ENCODE data around the gene ARFGAP1.

DNA sequence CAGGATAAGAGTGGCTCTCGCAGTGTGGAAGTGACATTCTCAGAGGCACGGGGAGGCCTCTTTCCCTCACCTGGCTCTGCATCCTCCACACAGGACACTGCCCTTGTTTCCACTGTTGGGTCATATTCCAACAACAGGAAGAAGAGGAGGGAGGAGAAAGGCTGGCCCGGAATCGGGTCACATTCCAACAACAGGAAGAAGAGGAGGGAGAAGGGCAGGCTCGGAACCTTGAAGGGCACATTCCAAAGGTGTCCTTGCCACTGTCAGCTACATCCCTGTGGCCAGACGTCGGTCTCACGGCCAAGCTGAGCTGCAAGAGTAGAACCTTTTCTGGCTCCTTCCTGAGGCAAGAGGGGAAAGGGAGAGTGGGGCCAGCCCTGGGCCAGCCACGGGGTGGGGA, 63.1 kb downstream of the ARFGAP1 start:
- TF ChIP-seq, protein P1, sequence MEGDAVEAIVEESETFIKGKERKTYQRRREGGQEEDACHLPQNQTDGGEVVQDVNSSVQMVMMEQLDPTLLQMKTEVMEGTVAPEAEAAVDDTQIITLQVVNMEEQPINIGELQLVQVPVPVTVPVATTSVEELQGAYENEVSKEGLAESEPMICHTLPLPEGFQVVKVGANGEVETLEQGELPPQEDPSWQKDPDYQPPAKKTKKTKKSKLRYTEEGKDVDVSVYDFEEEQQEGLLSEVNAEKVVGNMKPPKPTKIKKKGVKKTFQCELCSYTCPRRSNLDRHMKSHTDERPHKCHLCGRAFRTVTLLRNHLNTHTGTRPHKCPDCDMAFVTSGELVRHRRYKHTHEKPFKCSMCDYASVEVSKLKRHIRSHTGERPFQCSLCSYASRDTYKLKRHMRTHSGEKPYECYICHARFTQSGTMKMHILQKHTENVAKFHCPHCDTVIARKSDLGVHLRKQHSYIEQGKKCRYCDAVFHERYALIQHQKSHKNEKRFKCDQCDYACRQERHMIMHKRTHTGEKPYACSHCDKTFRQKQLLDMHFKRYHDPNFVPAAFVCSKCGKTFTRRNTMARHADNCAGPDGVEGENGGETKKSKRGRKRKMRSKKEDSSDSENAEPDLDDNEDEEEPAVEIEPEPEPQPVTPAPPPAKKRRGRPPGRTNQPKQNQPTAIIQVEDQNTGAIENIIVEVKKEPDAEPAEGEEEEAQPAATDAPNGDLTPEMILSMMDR (conservative IDR thresholded peaks at IDR 0.05; ENCODE audit: low read depth in 2 of 2) = no peak
- TF ChIP-seq CREB1 (CRISPR knock-in tag; IDR thresholded peaks at IDR 0.05; ENCODE audit: low read depth) (no peak), EZH2phosphoT487 (IDR thresholded peaks at IDR 0.05; ENCODE audit: unreplicated experiment) (no peak), EZH2 (IDR thresholded peaks at IDR 0.05; ENCODE audit: low read depth, unreplicated experiment) (no peak), POLR2AphosphoS5 (IDR thresholded peaks at IDR 0.05; ENCODE audit: low read depth) (no peak), JUNB (IDR thresholded peaks at IDR 0.05; ENCODE audit: unreplicated experiment) (no peak)
- TF ChIP-seq, protein P2, sequence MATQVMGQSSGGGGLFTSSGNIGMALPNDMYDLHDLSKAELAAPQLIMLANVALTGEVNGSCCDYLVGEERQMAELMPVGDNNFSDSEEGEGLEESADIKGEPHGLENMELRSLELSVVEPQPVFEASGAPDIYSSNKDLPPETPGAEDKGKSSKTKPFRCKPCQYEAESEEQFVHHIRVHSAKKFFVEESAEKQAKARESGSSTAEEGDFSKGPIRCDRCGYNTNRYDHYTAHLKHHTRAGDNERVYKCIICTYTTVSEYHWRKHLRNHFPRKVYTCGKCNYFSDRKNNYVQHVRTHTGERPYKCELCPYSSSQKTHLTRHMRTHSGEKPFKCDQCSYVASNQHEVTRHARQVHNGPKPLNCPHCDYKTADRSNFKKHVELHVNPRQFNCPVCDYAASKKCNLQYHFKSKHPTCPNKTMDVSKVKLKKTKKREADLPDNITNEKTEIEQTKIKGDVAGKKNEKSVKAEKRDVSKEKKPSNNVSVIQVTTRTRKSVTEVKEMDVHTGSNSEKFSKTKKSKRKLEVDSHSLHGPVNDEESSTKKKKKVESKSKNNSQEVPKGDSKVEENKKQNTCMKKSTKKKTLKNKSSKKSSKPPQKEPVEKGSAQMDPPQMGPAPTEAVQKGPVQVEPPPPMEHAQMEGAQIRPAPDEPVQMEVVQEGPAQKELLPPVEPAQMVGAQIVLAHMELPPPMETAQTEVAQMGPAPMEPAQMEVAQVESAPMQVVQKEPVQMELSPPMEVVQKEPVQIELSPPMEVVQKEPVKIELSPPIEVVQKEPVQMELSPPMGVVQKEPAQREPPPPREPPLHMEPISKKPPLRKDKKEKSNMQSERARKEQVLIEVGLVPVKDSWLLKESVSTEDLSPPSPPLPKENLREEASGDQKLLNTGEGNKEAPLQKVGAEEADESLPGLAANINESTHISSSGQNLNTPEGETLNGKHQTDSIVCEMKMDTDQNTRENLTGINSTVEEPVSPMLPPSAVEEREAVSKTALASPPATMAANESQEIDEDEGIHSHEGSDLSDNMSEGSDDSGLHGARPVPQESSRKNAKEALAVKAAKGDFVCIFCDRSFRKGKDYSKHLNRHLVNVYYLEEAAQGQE (IDR thresholded peaks at IDR 0.05; ENCODE audit: unreplicated experiment) = no peak
